ENCODE results near the gene ADIPOR2. TPM values are rescaled to one million over a fixed set of nuclear protein-coding genes. Genes with fewer than 3 reads are reported as not detected.

The ADIPOR2 gene
- total and polyA plus RNA-seq, 10 of the 15 experiments (the other 5 are each of a cell fraction or from before 2014, with no cell fraction given): 8.6 to 65.0 (median 38.0) TPM

DNA sequence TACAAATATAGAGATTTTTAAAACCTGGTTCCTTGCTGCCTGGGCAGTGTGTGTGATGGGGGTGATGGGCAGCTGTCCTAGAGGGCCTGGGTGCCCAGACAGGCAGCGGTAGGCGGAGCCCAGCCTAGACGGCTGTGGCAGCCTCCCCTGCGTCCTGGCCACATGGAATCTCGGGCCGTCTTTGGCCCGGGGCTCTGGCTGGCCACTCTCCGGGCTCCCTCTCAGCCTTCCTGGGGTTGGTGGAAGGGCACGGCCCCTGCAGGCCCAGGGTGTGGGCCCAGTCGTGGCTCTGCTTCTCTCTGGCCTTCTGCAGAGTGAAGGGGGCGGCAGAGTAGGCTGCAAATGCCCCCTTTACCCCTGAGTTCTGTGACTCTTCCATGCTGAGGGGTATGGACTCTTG, 131.8 kb downstream of the ADIPOR2 start:
- Histone ChIP-seq H3K9ac (ENCODE audit: control insufficient read depth, insufficient read depth, low read length) (no peak overlapping the region), H3K36me3 (ENCODE audit: control insufficient read depth in 2 of 2, insufficient read depth in 2 of 2, low read length in 1 of 2) (no peaks in the 10 kb centered on the region), H3K4me2 (ENCODE audit: control insufficient read depth, insufficient read depth) (no peak overlapping the region), H3K4me3 (no peak overlapping the region), H2AFZ (ENCODE audit: control insufficient read depth, low read depth, low read length) (no peak overlapping the region), H3K4me1 (ENCODE audit: control insufficient read depth, insufficient read depth, low read length) (no peaks in the 10 kb centered on the region), H3K79me2 (ENCODE audit: control insufficient read depth, insufficient read depth, low read length) (no peaks in the 10 kb centered on the region), H4K20me1 (ENCODE audit: control insufficient read depth, insufficient read depth) (no peaks in the 10 kb centered on the region), H3K9me3 (replicated peaks; ENCODE audit: control insufficient read depth, insufficient read depth, low read length) (no peaks in the 10 kb centered on the region), H3K27me3 (replicated peaks in 1 of 2; ENCODE audit: control insufficient read depth in 2 of 2, insufficient read depth in 2 of 2, low read length in 1 of 2) (peaks cover 8 to 11% of the 10 kb centered on the region in 2 experiments; a peak in 3 of 4 replicates), H3K27ac (ENCODE audit: control insufficient read depth, insufficient read depth) (no peak overlapping the region)
- RAD21 ChIA-PET (ENCODE audit: unreplicated experiment): no interaction called here
- CTCF ChIA-PET: no interaction called here
- in situ Hi-C loops (cut with MboI): no loop called here
- POLR2A ChIA-PET: no interaction called here
- no peak for ATAC-seq
- no TSS peak for BruUV-seq (replicated peaks)
- WGBS (ENCODE audit: insufficient coverage, insufficient replicate concordance, low lambda C conversion rate, missing lambda C conversion rate): 37% methylated on average over 11 of the region's 11 CpGs
- SMC1A ChIA-PET (ENCODE audit: uncharacterized antibody, unreplicated experiment): interaction anchor here (1.0 kb wide), 1 partner anchor 17 kb away, joined by 3 read pairs; no protein-coding TSS in a partner anchor
- no peak for FAIRE-seq
- intact Hi-C loops (cut with micrococcal nuclease; ENCODE audit: unreplicated experiment): no loop called here
- no peak for DNase-seq (ENCODE audit: low read depth, low spot score)
- TF ChIP-seq SIX5 (IDR thresholded peaks at IDR 0.05; ENCODE audit: low read depth, low read length, severe bottlenecking): no peak
- no peak for TF ChIP-seq SREBF1 (IDR thresholded peaks at IDR 0.05; ENCODE audit: low read length)
- no peak for TF ChIP-seq BHLHE40 (IDR thresholded peaks at IDR 0.05; ENCODE audit: borderline replicate concordance in 1 of 2, low read depth in 2 of 2, low read length in 1 of 2)
- no peak for TF ChIP-seq SP1 (IDR thresholded peaks at IDR 0.05; ENCODE audit: low read depth, low read length)
- TF ChIP-seq KDM1A (IDR thresholded peaks at IDR 0.05; ENCODE audit: borderline replicate concordance): no peak
- TF ChIP-seq MAX (IDR thresholded peaks at IDR 0.05; ENCODE audit: low read depth, low read length): no peak
- no peak for TF ChIP-seq NFYB (IDR thresholded peaks at IDR 0.05; ENCODE audit: insufficient read depth, low read depth, low read length)
- no peak for TF ChIP-seq IKZF2 (IDR thresholded peaks at IDR 0.05)
- TF ChIP-seq PAX5 (IDR thresholded peaks at IDR 0.05; ENCODE audit: borderline replicate concordance, low read depth, low read length): no peak
- no peak for TF ChIP-seq HDAC2 (IDR thresholded peaks at IDR 0.05)
- TF ChIP-seq, protein P1, sequence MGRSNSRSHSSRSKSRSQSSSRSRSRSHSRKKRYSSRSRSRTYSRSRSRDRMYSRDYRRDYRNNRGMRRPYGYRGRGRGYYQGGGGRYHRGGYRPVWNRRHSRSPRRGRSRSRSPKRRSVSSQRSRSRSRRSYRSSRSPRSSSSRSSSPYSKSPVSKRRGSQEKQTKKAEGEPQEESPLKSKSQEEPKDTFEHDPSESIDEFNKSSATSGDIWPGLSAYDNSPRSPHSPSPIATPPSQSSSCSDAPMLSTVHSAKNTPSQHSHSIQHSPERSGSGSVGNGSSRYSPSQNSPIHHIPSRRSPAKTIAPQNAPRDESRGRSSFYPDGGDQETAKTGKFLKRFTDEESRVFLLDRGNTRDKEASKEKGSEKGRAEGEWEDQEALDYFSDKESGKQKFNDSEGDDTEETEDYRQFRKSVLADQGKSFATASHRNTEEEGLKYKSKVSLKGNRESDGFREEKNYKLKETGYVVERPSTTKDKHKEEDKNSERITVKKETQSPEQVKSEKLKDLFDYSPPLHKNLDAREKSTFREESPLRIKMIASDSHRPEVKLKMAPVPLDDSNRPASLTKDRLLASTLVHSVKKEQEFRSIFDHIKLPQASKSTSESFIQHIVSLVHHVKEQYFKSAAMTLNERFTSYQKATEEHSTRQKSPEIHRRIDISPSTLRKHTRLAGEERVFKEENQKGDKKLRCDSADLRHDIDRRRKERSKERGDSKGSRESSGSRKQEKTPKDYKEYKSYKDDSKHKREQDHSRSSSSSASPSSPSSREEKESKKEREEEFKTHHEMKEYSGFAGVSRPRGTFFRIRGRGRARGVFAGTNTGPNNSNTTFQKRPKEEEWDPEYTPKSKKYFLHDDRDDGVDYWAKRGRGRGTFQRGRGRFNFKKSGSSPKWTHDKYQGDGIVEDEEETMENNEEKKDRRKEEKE (IDR thresholded peaks at IDR 0.05): no peak
- TF ChIP-seq PAX8 (IDR thresholded peaks at IDR 0.05): no peak
- TF ChIP-seq EZH2 (IDR thresholded peaks at IDR 0.05; ENCODE audit: borderline replicate concordance, control insufficient read depth, low read depth, low read length): no peak
- TF ChIP-seq, protein P2, sequence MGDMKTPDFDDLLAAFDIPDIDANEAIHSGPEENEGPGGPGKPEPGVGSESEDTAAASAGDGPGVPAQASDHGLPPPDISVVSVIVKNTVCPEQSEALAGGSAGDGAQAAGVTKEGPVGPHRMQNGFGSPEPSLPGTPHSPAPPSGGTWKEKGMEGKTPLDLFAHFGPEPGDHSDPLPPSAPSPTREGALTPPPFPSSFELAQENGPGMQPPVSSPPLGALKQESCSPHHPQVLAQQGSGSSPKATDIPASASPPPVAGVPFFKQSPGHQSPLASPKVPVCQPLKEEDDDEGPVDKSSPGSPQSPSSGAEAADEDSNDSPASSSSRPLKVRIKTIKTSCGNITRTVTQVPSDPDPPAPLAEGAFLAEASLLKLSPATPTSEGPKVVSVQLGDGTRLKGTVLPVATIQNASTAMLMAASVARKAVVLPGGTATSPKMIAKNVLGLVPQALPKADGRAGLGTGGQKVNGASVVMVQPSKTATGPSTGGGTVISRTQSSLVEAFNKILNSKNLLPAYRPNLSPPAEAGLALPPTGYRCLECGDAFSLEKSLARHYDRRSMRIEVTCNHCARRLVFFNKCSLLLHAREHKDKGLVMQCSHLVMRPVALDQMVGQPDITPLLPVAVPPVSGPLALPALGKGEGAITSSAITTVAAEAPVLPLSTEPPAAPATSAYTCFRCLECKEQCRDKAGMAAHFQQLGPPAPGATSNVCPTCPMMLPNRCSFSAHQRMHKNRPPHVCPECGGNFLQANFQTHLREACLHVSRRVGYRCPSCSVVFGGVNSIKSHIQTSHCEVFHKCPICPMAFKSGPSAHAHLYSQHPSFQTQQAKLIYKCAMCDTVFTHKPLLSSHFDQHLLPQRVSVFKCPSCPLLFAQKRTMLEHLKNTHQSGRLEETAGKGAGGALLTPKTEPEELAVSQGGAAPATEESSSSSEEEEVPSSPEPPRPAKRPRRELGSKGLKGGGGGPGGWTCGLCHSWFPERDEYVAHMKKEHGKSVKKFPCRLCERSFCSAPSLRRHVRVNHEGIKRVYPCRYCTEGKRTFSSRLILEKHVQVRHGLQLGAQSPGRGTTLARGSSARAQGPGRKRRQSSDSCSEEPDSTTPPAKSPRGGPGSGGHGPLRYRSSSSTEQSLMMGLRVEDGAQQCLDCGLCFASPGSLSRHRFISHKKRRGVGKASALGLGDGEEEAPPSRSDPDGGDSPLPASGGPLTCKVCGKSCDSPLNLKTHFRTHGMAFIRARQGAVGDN (IDR thresholded peaks at IDR 0.05): no peak
- TF ChIP-seq ZNF274 (IDR thresholded peaks at IDR 0.05; ENCODE audit: insufficient read depth, insufficient read length): no peak
- no peak for TF ChIP-seq ZNF24 (IDR thresholded peaks at IDR 0.05)
- TF ChIP-seq ATF3 (IDR thresholded peaks at IDR 0.05; ENCODE audit: borderline replicate concordance, extremely low read depth, low read depth, low read length): no peak

Data from GM12878 (cell line).